Vagina (tissue), 2 donors: ENCODE results near the gene RABL3.

ENCODE experiments used
- CTCF ChIP-seq, 3 experiments: fragments of 450-650 bp in 2 of 3; fragments of 200-600 bp in 1 of 3; sonication (generic) in 1 of 3; IDR thresholded peaks; one replicate each; pipeline ENCODE4 v1.5.1; 2017 to 2019; ENCODE audit warnings: antibody characterized with exemption in 3 of 3, mild to moderate bottlenecking in 2 of 3, moderate library complexity in 2 of 3
- POLR2AphosphoS5 ChIP-seq, 2 donors: sonication (generic); formaldehyde crosslinking; IDR thresholded peaks; one replicate each; pipeline ENCODE4 v1.9.0; 2017; ENCODE audit warnings: antibody characterized with exemption in 2 of 2, mild to moderate bottlenecking in 2 of 2, low read depth in 1 of 2; ENCODE audit not compliant: insufficient read depth in 1 of 2

- no peak for TF ChIP-seq POLR2AphosphoS5 (IDR thresholded peaks at IDR 0.05; ENCODE audit: insufficient read depth in 1 of 2, low read depth in 1 of 2)
- TF ChIP-seq CTCF (IDR thresholded peaks at IDR 0.05): no peak
Measured at GRCh38 chr3:120743556-120744195, 1.4 kb upstream of the RABL3 start.
